HT-29 (cell line): ENCODE measurements around the gene NUP214. TPM values are rescaled to one million over a fixed set of nuclear protein-coding genes. Genes with fewer than 3 reads are reported as not detected.
"Not testable (repeated sequence)": the region's sequence is repeated elsewhere in the genome, so short reads cannot be mapped to it uniquely, and the experiment has no call there.

Source experiments
- DNase-seq: peaks from one replicate; pipeline ENCODE4 v3.0.0-alpha.2; 2015; ENCODE audit warnings: low spot score
- total RNA-seq: library from RNA; depleted of rRNA; stranded (reverse); fragments of >200 nt; shearing (Covaris generic); gene quantifications from 2 replicates; pipeline ENCODE4 v1.2.3, GENCODE V29; 2014

NUP214 gene
- total RNA-seq, 1 experiment from 2014 or later = 18.4 TPM

- no peak for DNase-seq
Observed at GRCh38 chr9:131258698-131259431, 133.5 kb downstream of the NUP214 start.

- no peak for DNase-seq
Observed at GRCh38 chr9:131259432-131259898, 134.1 kb downstream of the NUP214 start.

- no peak for DNase-seq
Observed at GRCh38 chr9:131259916-131260597, 134.7 kb downstream of the NUP214 start.

- DNase-seq = no peak
Observed at GRCh38 chr9:131260751-131261452, 135.5 kb downstream of the NUP214 start.

- no peak for DNase-seq
Observed at GRCh38 chr9:131262327-131263032, 137.1 kb downstream of the NUP214 start.

GRCh38 chr9:131263033-131263343, 137.6 kb downstream of the NUP214 start:
- DNase-seq = not testable (repeated sequence)

GRCh38 chr9:131263701-131264100, 138.3 kb downstream of the NUP214 start:
- DNase-seq = no peak

GRCh38 chr9:131264231-131264630, 138.8 kb downstream of the NUP214 start:
- DNase-seq = no peak

GRCh38 chr9:131266266-131267229, 141.2 kb downstream of the NUP214 start:
- no peak for DNase-seq

- no peak for DNase-seq
Observed at GRCh38 chr9:131270171-131271015, 145.0 kb downstream of the NUP214 start.

GRCh38 chr9:131271016-131271273, 145.6 kb downstream of the NUP214 start:
- not testable (repeated sequence) for DNase-seq

- DNase-seq = no peak
Observed at GRCh38 chr9:131271506-131271931, 146.1 kb downstream of the NUP214 start.

- no peak for DNase-seq
Observed at GRCh38 chr9:131272212-131272611, 146.8 kb downstream of the NUP214 start.

GRCh38 chr9:131273146-131273855, 147.9 kb downstream of the NUP214 start:
- no peak for DNase-seq

GRCh38 chr9:131273856-131274673, 148.7 kb downstream of the NUP214 start:
- no peak for DNase-seq

GRCh38 chr9:131274674-131275331, 149.4 kb downstream of the NUP214 start:
- DNase-seq = no peak

GRCh38 chr9:131275332-131276093, 150.1 kb downstream of the NUP214 start:
- DNase-seq = no peak
